ENCODE measurements around the gene PYCR2.
"Not testable (repeated sequence)": the region's sequence is repeated elsewhere in the genome, so short reads cannot be mapped to it uniquely, and the experiment has no call there.

PYCR2 gene

GRCh38 chr1:225944951-225945350, 20.9 kb upstream of the PYCR2 start:
- TF ChIP-seq SPI1 (IDR thresholded peaks at IDR 0.05; ENCODE audit: low read depth, low read length) (peak; percentile 98), POU2F2 (IDR thresholded peaks at IDR 0.05; ENCODE audit: low read depth, low read length) (no peak)
- DNase-seq (ENCODE audit: insufficient read length, low spot score) (peak; percentile 58), FAIRE-seq (peak; percentile 84)

GRCh38 chr1:225944387-225944786, 20.3 kb upstream of the PYCR2 start:
- FAIRE-seq (peak; percentile 13), DNase-seq (ENCODE audit: insufficient read length, low spot score) (no peak)
- no peak for TF ChIP-seq POU2F2 (IDR thresholded peaks at IDR 0.05; ENCODE audit: low read depth, low read length)
- TF ChIP-seq SPI1 (IDR thresholded peaks at IDR 0.05; ENCODE audit: low read depth, low read length) = no peak
- no peak for TF ChIP-seq PAX5 (IDR thresholded peaks at IDR 0.05; ENCODE audit: insufficient read depth, low read length, severe bottlenecking)
- no peak for TF ChIP-seq POLR2AphosphoS5 (IDR thresholded peaks at IDR 0.05; ENCODE audit: low read depth, low read length)
- no peak for TF ChIP-seq TAF1 (IDR thresholded peaks at IDR 0.05; ENCODE audit: low read depth, low read length)
- no peak for TF ChIP-seq POLR2A (IDR thresholded peaks at IDR 0.05; ENCODE audit: low read depth, low read length)

- TF ChIP-seq POLR2AphosphoS5 (IDR thresholded peaks at IDR 0.05; ENCODE audit: low read depth, low read length) (no peak), SPI1 (IDR thresholded peaks at IDR 0.05; ENCODE audit: low read depth, low read length) (no peak), PAX5 (IDR thresholded peaks at IDR 0.05; ENCODE audit: insufficient read depth, low read length, severe bottlenecking) (no peak), POU2F2 (IDR thresholded peaks at IDR 0.05; ENCODE audit: low read depth, low read length) (no peak), POLR2A (IDR thresholded peaks at IDR 0.05; ENCODE audit: low read depth, low read length) (no peak), TAF1 (IDR thresholded peaks at IDR 0.05; ENCODE audit: low read depth, low read length) (no peak)
- DNase-seq (ENCODE audit: insufficient read length, low spot score) = no peak
- peak; percentile 73 for FAIRE-seq
Measured at GRCh38 chr1:225943582-225943981, 19.5 kb upstream of the PYCR2 start.

- DNase-seq (ENCODE audit: insufficient read length, low spot score) (no peak), FAIRE-seq (peak; percentile 88)
- TF ChIP-seq SPI1 (IDR thresholded peaks at IDR 0.05; ENCODE audit: low read depth, low read length) (peak; percentile 67), POLR2A (IDR thresholded peaks at IDR 0.05; ENCODE audit: low read depth, low read length) (no peak)
Measured at GRCh38 chr1:225942574-225942973, 18.5 kb upstream of the PYCR2 start.

- no peak for FAIRE-seq
- TF ChIP-seq POLR2A (IDR thresholded peaks at IDR 0.05; ENCODE audit: low read depth, low read length) (no peak), PAX5 (IDR thresholded peaks at IDR 0.05; ENCODE audit: insufficient read depth, low read length, severe bottlenecking) (no peak), TAF1 (IDR thresholded peaks at IDR 0.05; ENCODE audit: low read depth, low read length) (no peak), POU2F2 (IDR thresholded peaks at IDR 0.05; ENCODE audit: low read depth, low read length) (no peak)
- DNase-seq (ENCODE audit: insufficient read length, low spot score) = no peak
Measured at GRCh38 chr1:225941942-225942222, 17.8 kb upstream of the PYCR2 start.

GRCh38 chr1:225941187-225941941, 17.3 kb upstream of the PYCR2 start, which contains the start of gene LEFTY2:
TSS of gene LEFTY2 (minus strand) at chr1:225941220. CDS start at chr1:225941140, 80 bp downstream.
- no peak for FAIRE-seq
- TF ChIP-seq TAF1 (IDR thresholded peaks at IDR 0.05; ENCODE audit: low read depth, low read length) (no peak), POLR2AphosphoS5 (IDR thresholded peaks at IDR 0.05; ENCODE audit: low read depth, low read length) (no peak), PAX5 (IDR thresholded peaks at IDR 0.05; ENCODE audit: insufficient read depth, low read length, severe bottlenecking) (no peak), POU2F2 (IDR thresholded peaks at IDR 0.05; ENCODE audit: low read depth, low read length) (no peak), SPI1 (IDR thresholded peaks at IDR 0.05; ENCODE audit: low read depth, low read length) (no peak), POLR2A (IDR thresholded peaks at IDR 0.05; ENCODE audit: low read depth, low read length) (no peak)
- DNase-seq (ENCODE audit: insufficient read length, low spot score) = no peak

GRCh38 chr1:225940385-225941151, 16.5 kb upstream of the PYCR2 start:
- TF ChIP-seq SPI1 (IDR thresholded peaks at IDR 0.05; ENCODE audit: low read depth, low read length) = no peak
- TF ChIP-seq POLR2AphosphoS5 (IDR thresholded peaks at IDR 0.05; ENCODE audit: low read depth, low read length) = no peak
- TF ChIP-seq POU2F2 (IDR thresholded peaks at IDR 0.05; ENCODE audit: low read depth, low read length) = no peak
- TF ChIP-seq POLR2A (IDR thresholded peaks at IDR 0.05; ENCODE audit: low read depth, low read length) = no peak
- no peak for TF ChIP-seq PAX5 (IDR thresholded peaks at IDR 0.05; ENCODE audit: insufficient read depth, low read length, severe bottlenecking)
- no peak for TF ChIP-seq TAF1 (IDR thresholded peaks at IDR 0.05; ENCODE audit: low read depth, low read length)
- FAIRE-seq = no peak

GRCh38 chr1:225939939-225940310, 15.9 kb upstream of the PYCR2 start:
- DNase-seq (ENCODE audit: insufficient read length, low spot score); FAIRE-seq: not testable (repeated sequence)

More at GRCh38 chr1:225940385-225941151, 16.5 kb upstream of the PYCR2 start:
- no peak for DNase-seq (ENCODE audit: insufficient read length, low spot score)

- FAIRE-seq; DNase-seq (ENCODE audit: insufficient read length, low spot score): not testable (repeated sequence)
Measured at GRCh38 chr1:225939097-225939938, 15.3 kb upstream of the PYCR2 start.
